Fibroblast of skin of left biceps (primary cell): ENCODE measurements around the gene SFMBT2.

Experiments
- DNase-seq, 2 experiments: peaks; one replicate each; pipeline ENCODE4 v3.0.0-alpha.2; 2013; ENCODE audit warnings: low read depth in 2 of 2

SFMBT2 gene

GRCh38 chr10:7264313-7264756, 146.5 kb downstream of the SFMBT2 start:
- DNase-seq: no peak

- no peak for DNase-seq
Measured at GRCh38 chr10:7263616-7264015, 147.2 kb downstream of the SFMBT2 start.

- no peak for DNase-seq
Measured at GRCh38 chr10:7261351-7261750, 149.5 kb downstream of the SFMBT2 start.

GRCh38 chr10:7260912-7261311, 149.9 kb downstream of the SFMBT2 start:
- DNase-seq: no peak

GRCh38 chr10:7260412-7260900, 150.4 kb downstream of the SFMBT2 start:
- DNase-seq: peak; percentile 94 to 96

- DNase-seq: no peak
Measured at GRCh38 chr10:7258948-7259523, 151.8 kb downstream of the SFMBT2 start.

GRCh38 chr10:7255517-7255916, 155.3 kb downstream of the SFMBT2 start:
- DNase-seq: no peak

GRCh38 chr10:7251696-7252465, 159.0 kb downstream of the SFMBT2 start:
- DNase-seq: no peak

GRCh38 chr10:7250236-7250635, 160.6 kb downstream of the SFMBT2 start:
- no peak for DNase-seq

- no peak for DNase-seq
Measured at GRCh38 chr10:7248585-7249164, 162.2 kb downstream of the SFMBT2 start.

- DNase-seq: no peak
Measured at GRCh38 chr10:7248148-7248547, 162.7 kb downstream of the SFMBT2 start.

GRCh38 chr10:7245505-7245904, 165.3 kb downstream of the SFMBT2 start:
- DNase-seq: no peak

- no peak for DNase-seq
Measured at GRCh38 chr10:7243873-7244272, 167.0 kb downstream of the SFMBT2 start.

- no peak for DNase-seq
Measured at GRCh38 chr10:7243139-7243538, 167.7 kb downstream of the SFMBT2 start.

GRCh38 chr10:7239312-7239985, 171.4 kb downstream of the SFMBT2 start:
- DNase-seq: no peak

GRCh38 chr10:7235376-7235775, 175.5 kb downstream of the SFMBT2 start:
- no peak for DNase-seq

- no peak for DNase-seq
Measured at GRCh38 chr10:7234109-7234508, 176.7 kb downstream of the SFMBT2 start.

- no peak for DNase-seq
Measured at GRCh38 chr10:7233259-7233991, 177.4 kb downstream of the SFMBT2 start.

- DNase-seq: no peak
Measured at GRCh38 chr10:7231509-7232414, 179.1 kb downstream of the SFMBT2 start.

- peak in 1 of 2 experiments; percentile 8 for DNase-seq
Measured at GRCh38 chr10:7230951-7231350, 179.9 kb downstream of the SFMBT2 start.

- DNase-seq: no peak
Measured at GRCh38 chr10:7230036-7230435, 180.8 kb downstream of the SFMBT2 start.
